ENCODE data around the gene ST3GAL6.

Gene ST3GAL6

DNA sequence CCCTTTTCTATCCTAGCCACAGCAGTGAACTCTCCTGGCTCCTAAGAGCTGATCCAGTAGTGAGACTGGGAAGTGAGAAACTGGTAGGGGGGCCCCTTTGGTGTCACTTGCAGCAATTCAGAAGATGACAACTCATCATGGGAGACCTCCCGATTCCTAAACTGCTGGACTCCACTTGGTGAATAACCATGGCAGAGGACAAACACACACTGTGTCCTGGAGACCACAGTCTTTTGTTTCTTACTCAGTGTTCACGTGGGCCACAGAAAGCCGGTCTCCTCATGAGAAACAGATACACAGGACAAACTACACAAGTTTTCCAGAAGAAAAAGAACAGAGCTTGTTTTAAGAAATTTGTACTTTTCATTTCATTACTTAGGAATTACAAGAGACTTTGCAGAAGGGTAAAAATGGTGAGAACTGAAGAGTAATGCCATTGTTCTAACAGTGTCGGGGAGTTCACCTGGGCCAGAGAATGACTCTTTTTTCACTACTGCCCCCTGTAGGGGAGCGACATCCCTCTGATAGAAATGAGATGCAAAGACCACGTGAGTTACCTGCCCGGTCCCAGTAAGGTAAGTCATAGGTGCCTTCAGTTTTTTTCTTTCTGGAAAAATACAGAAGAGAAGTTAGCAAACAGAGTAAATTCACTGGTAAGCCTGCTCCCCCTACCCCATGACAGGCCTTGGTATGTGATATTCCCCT, 38.1 kb downstream of the ST3GAL6 start:
- ChIA-PET POLR2A (no interaction called here), CTCF (interaction anchor here (0.6 to 1.0 kb wide), 3 partner anchors 189 to 213 kb away, joined by 3 read pairs; no protein-coding TSS in a partner anchor)
- peaks cover 0 to 37% of the 10 kb centered on the region in 2 experiments; a peak in 1 of 3 replicates for H3K36me3 ChIP-seq (ENCODE audit: control insufficient read depth in 2 of 2, insufficient read depth in 1 of 2, low read length in 2 of 2)

DNA sequence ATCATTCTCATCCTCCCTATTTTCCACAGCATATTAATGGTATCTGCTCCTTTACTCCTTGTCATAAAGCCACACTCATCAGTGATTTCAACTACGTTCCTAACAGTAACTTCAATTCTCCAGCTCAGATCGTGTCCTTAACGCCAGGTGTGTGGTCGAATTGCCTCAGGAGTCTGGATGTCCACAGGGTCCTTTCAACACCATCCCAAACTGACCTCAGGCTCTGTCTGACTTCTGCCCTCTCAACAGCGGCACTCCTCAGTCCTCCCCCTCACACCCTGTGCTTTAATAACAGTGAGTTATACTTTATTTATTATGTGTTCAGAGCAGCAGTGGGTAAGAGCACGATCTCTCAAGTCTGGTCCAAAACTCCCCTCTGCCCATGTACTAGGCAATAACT, 42.4 kb downstream of the ST3GAL6 start:
- Histone ChIP-seq H3K4me1 (ENCODE audit: control insufficient read depth, insufficient read depth, low read length) (no peaks in the 10 kb centered on the region), H3K4me3 (ENCODE audit: low read depth, low read length) (no peak overlapping the region), H3K9me3 (ENCODE audit: control insufficient read depth, insufficient read depth, low read depth, low read length) (no peaks in the 10 kb centered on the region), H3K36me3 (ENCODE audit: control insufficient read depth in 2 of 2, insufficient read depth in 1 of 2, low read length in 2 of 2) (peaks cover 0 to 46% of the 10 kb centered on the region in 2 experiments; a peak in 1 of 3 replicates), H3K27ac (ENCODE audit: extremely low read depth, low read depth, low read length) (no peak overlapping the region)
- TF ChIP-seq, protein P1, sequence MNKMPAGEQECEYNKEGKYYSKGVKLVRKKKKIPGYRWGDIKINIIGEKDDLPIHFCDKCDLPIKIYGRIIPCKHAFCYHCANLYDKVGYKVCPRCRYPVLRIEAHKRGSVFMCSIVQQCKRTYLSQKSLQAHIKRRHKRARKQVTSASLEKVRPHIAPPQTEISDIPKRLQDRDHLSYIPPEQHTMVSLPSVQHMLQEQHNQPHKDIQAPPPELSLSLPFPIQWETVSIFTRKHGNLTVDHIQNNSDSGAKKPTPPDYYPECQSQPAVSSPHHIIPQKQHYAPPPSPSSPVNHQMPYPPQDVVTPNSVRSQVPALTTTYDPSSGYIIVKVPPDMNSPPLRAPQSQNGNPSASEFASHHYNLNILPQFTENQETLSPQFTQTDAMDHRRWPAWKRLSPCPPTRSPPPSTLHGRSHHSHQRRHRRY (tag by site-specific recombination; IDR thresholded peaks at IDR 0.05): no peak
- no peak for TF ChIP-seq BCL11B (tag by site-specific recombination; IDR thresholded peaks at IDR 0.05; ENCODE audit: low read depth)
- ChIA-PET CTCF (interaction anchor here (0.5 to 1.6 kb wide), 4 partner anchors 12 to 208 kb away, joined by 4 to 5 read pairs (median 4); no protein-coding TSS in a partner anchor), POLR2A (no interaction called here)

More for the DNA sequence above, 38.1 kb downstream of the ST3GAL6 start:
- Histone ChIP-seq H3K9me3 (ENCODE audit: control insufficient read depth, insufficient read depth, low read depth, low read length) (no peaks in the 10 kb centered on the region), H3K4me3 (ENCODE audit: low read depth, low read length) (no peak overlapping the region), H3K4me1 (ENCODE audit: control insufficient read depth, insufficient read depth, low read length) (no peaks in the 10 kb centered on the region), H3K27ac (ENCODE audit: extremely low read depth, low read depth, low read length) (no peak overlapping the region)
- TF ChIP-seq ZFP3 (tag by site-specific recombination; IDR thresholded peaks at IDR 0.05; ENCODE audit: low read depth): no peak
- TF ChIP-seq, protein P2, sequence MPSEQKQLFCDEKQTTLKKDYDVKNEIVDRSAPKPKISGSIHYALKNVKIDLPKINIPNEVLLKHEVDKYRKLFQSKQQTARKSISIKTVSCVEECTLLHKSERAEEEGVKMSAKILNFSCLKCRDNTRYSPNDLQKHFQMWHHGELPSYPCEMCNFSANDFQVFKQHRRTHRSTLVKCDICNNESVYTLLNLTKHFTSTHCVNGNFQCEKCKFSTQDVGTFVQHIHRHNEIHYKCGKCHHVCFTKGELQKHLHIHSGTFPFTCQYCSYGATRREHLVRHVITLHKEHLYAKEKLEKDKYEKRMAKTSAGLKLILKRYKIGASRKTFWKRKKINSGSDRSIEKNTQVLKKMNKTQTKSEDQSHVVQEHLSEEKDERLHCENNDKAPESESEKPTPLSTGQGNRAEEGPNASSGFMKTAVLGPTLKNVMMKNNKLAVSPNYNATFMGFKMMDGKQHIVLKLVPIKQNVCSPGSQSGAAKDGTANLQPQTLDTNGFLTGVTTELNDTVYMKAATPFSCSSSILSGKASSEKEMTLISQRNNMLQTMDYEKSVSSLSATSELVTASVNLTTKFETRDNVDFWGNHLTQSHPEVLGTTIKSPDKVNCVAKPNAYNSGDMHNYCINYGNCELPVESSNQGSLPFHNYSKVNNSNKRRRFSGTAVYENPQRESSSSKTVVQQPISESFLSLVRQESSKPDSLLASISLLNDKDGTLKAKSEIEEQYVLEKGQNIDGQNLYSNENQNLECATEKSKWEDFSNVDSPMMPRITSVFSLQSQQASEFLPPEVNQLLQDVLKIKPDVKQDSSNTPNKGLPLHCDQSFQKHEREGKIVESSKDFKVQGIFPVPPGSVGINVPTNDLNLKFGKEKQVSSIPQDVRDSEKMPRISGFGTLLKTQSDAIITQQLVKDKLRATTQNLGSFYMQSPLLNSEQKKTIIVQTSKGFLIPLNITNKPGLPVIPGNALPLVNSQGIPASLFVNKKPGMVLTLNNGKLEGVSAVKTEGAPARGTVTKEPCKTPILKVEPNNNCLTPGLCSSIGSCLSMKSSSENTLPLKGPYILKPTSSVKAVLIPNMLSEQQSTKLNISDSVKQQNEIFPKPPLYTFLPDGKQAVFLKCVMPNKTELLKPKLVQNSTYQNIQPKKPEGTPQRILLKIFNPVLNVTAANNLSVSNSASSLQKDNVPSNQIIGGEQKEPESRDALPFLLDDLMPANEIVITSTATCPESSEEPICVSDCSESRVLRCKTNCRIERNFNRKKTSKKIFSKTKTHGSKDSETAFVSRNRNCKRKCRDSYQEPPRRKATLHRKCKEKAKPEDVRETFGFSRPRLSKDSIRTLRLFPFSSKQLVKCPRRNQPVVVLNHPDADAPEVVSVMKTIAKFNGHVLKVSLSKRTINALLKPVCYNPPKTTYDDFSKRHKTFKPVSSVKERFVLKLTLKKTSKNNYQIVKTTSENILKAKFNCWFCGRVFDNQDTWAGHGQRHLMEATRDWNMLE (tag by site-specific recombination; conservative IDR thresholded peaks at IDR 0.05; ENCODE audit: low read depth): no peak
- no peak for TF ChIP-seq KLF7 (tag by site-specific recombination; IDR thresholded peaks at IDR 0.05; ENCODE audit: borderline replicate concordance)
- no peak for TF ChIP-seq ZNF843 (tag by site-specific recombination; IDR thresholded peaks at IDR 0.05)
- no peak for TF ChIP-seq ZNF169 (tag by site-specific recombination; IDR thresholded peaks at IDR 0.05)
- no peak for TF ChIP-seq ZBTB21 (tag by site-specific recombination; IDR thresholded peaks at IDR 0.05)
- TF ChIP-seq ZNF560 (tag by site-specific recombination; IDR thresholded peaks at IDR 0.05; ENCODE audit: borderline replicate concordance): no peak
- TF ChIP-seq, protein P3, sequence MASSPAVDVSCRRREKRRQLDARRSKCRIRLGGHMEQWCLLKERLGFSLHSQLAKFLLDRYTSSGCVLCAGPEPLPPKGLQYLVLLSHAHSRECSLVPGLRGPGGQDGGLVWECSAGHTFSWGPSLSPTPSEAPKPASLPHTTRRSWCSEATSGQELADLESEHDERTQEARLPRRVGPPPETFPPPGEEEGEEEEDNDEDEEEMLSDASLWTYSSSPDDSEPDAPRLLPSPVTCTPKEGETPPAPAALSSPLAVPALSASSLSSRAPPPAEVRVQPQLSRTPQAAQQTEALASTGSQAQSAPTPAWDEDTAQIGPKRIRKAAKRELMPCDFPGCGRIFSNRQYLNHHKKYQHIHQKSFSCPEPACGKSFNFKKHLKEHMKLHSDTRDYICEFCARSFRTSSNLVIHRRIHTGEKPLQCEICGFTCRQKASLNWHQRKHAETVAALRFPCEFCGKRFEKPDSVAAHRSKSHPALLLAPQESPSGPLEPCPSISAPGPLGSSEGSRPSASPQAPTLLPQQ (tag by site-specific recombination; IDR thresholded peaks at IDR 0.05): no peak
- no peak for TF ChIP-seq TRIM28 (IDR thresholded peaks at IDR 0.05; ENCODE audit: borderline replicate concordance, low read length)
- no peak for TF ChIP-seq BCL11B (tag by site-specific recombination; IDR thresholded peaks at IDR 0.05; ENCODE audit: low read depth)
- no peak for TF ChIP-seq ZNF792 (tag by site-specific recombination; IDR thresholded peaks at IDR 0.05)
- no peak for TF ChIP-seq ZSCAN30 (tag by site-specific recombination; IDR thresholded peaks at IDR 0.05)
- no peak for TF ChIP-seq ZFP37 (tag by site-specific recombination; IDR thresholded peaks at IDR 0.05)
- TF ChIP-seq ZNF184 (tag by site-specific recombination; IDR thresholded peaks at IDR 0.05): no peak
- TF ChIP-seq ZNF175 (tag by site-specific recombination; IDR thresholded peaks at IDR 0.05): no peak
- TF ChIP-seq MZF1 (tag by site-specific recombination; IDR thresholded peaks at IDR 0.05; ENCODE audit: borderline replicate concordance): no peak

All from HEK293 (cell line).